Pancreas (tissue), 10 donors: Measurements from ENCODE around the gene GNMT. TPM values are rescaled to one million over a fixed set of nuclear protein-coding genes. Genes with fewer than 3 reads are reported as not detected.
"Not testable (repeated sequence)": the region's sequence is repeated elsewhere in the genome, so short reads cannot be mapped to it uniquely, and the experiment has no call there.

Experiments used
- ATAC-seq, 4 donors: fragments of 200-7000 bp; cut with Tn5 transposase; one replicate each; pipeline versions ENCODE4 v1.8.0 to v1.9.1; 2020; ENCODE audit warnings: mild to moderate bottlenecking in 4 of 4, moderate library complexity in 4 of 4
- DNase-seq, 6 donors: peaks; one replicate each; pipeline ENCODE4 v3.0.0-alpha.2; 2020
- FAIRE-seq: peaks from 2 replicates; lab custom pipeline; 2012; peaks lifted over from hg19 to GRCh38; lab: Jason Lieb, UNC
- H3K27ac ChIP-seq, 4 donors: fragments of 200-600 bp; sonication (generic); 1 replicate in 3 of 4; 2 replicates in 1 of 4; pipeline versions ENCODE4 v1.5.0 to v1.8.0; 2020
- H3K27me3 ChIP-seq, 4 donors: fragments of 200-600 bp; one replicate each; pipeline ENCODE4 v1.8.0; 2021
- H3K36me3 ChIP-seq, 3 donors: fragments of 200-600 bp; sonication (generic) in 1 of 3; one replicate each; pipeline versions ENCODE4 v1.5.0 to v1.8.0; 2020 to 2021
- H3K4me1 ChIP-seq, 3 donors: fragments of 200-600 bp; one replicate each; pipeline ENCODE4 v1.8.0; 2021
- H3K4me3 ChIP-seq, 4 donors: fragments of 200-600 bp; sonication (generic) in 2 of 4; one replicate each; pipeline versions ENCODE4 v1.5.0 to v1.8.0; 2020 to 2021
- H3K9me3 ChIP-seq, 4 donors: fragments of 200-600 bp; one replicate each; pipeline ENCODE4 v1.8.0; 2021
- WGBS, 2 donors: extraction: QIAGEN DNeasy Blood & Tissue Kit; methylation state at CpG; one replicate each; pipeline ENCODE4 v1.1.7; 2013; 5-methylcytosine and 5-hydroxymethylcytosine counted together
- intact Hi-C, 3 donors: fragments of 100-400 bp; cut with DNase I; formaldehyde crosslinking; loops; one replicate each; pipeline versions ENCODE4 v1.11.1 to v1.14.2; 2022
- polyA plus RNA-seq, 2 donors: library from polyadenylated mRNA; stranded (reverse); fragments of 200-250 nt; gene quantifications; one replicate each; pipeline ENCODE4 v1.2.3, GENCODE V29; 2013
- total RNA-seq, 6 donors: library from RNA; stranded (reverse); fragmentation: NEBNext Ultra II Directional in 4 of 6; extraction: Animal tissue kit (Norgen Biotek cat#: 25700) in 4 of 6; gene quantifications; one replicate each; pipeline versions ENCODE4 v1.2.1 to v1.2.4, GENCODE V29; 2021 to 2023
- TF ChIP-seq, protein P1 (sequence below), 4 donors: fragments of 200-600 bp; sonication (generic) in 3 of 4; IDR thresholded peaks; one replicate each; pipeline versions ENCODE4 v1.5.0 to v1.8.0; 2021; ENCODE audit warnings: antibody characterized with exemption in 4 of 4
- donor health status: healthy with polysubstance abuse.
- donor health status: DM: no; HTN: no; CAD: no; lungs with moderate emphysema.
- donor health status: DM: no; HTN: no; CAD: no.
- donor health status: control.
- donor health status: control.
- donor health status: Bipolar disorder and iron deficiency.
- donor health status: DM: yes; HTN: yes; CAD: no.
- donor health status: DM: no; HTN: no; CAD: no.
- donor health status: DM: no; HTN: no; CAD: no.
- donor health status: DM: yes; HTN: yes; CAD: no.

GNMT gene
- total and polyA plus RNA-seq, 8 donors: 19.0 to 443 (median 102) TPM

DNA sequence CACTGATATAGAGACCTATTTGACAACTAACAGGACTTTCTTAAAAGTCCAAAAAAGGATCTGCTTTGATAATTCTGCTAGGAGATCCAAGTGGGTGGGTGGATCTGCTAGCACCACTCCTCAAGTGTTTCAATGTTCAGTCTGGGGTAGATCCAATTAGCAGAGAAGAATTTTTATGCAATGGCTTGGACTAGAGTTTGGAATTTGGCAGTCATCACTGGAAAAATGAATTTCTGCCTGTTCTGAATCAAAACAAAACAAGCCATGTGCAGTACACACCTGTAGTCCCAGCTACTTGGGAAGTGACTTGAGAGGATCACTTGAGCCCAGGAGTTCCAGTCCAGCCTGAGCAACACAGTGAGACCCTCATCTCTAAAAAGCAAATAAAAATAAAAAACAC is 12.6 kb upstream of the GNMT start:
- FAIRE-seq (no peak), DNase-seq (no peak)
- TF ChIP-seq, protein P1, sequence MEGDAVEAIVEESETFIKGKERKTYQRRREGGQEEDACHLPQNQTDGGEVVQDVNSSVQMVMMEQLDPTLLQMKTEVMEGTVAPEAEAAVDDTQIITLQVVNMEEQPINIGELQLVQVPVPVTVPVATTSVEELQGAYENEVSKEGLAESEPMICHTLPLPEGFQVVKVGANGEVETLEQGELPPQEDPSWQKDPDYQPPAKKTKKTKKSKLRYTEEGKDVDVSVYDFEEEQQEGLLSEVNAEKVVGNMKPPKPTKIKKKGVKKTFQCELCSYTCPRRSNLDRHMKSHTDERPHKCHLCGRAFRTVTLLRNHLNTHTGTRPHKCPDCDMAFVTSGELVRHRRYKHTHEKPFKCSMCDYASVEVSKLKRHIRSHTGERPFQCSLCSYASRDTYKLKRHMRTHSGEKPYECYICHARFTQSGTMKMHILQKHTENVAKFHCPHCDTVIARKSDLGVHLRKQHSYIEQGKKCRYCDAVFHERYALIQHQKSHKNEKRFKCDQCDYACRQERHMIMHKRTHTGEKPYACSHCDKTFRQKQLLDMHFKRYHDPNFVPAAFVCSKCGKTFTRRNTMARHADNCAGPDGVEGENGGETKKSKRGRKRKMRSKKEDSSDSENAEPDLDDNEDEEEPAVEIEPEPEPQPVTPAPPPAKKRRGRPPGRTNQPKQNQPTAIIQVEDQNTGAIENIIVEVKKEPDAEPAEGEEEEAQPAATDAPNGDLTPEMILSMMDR (IDR thresholded peaks at IDR 0.05): no peak

DNA sequence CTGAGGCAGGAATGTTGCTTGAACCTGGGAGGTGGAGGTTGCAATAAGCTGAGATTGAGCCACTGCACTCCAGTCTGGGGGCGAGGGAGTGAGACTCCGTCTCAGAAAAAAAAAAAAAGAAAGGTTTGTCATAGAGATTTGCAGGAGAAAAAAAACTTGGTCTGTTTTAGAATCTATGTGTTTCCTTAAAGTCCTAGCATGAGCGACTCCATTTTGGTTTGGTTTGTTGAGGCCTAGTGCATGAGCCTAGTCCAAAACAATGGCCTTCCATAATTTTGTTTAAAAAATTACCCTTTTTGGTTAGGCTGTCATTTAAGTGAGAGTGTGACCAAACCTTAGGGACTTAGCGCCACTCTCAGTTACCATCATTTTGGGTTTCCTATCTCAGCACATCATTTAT is 8.2 kb upstream of the GNMT start:
- H3K27ac ChIP-seq: no peak overlapping the region
- no peaks in the 10 kb centered on the region for H3K9me3 ChIP-seq
- 93 to 95% methylated on average over 4 of the region's 4 CpGs for WGBS, 2 donors
- H3K36me3 ChIP-seq: no peaks in the 10 kb centered on the region
- FAIRE-seq (no peak), DNase-seq (no peak), ATAC-seq (no peak)
- no peaks in the 10 kb centered on the region for H3K27me3 ChIP-seq
- no peak overlapping the region for H3K4me3 ChIP-seq
- intact Hi-C loops: no loop called here
- TF ChIP-seq, protein P1 (IDR thresholded peaks at IDR 0.05): no peak
- H3K4me1 ChIP-seq: no peaks in the 10 kb centered on the region

More for the DNA sequence above, 12.6 kb upstream of the GNMT start:
- Histone ChIP-seq H3K4me1 (no peaks in the 10 kb centered on the region), H3K36me3 (no peaks in the 10 kb centered on the region), H3K9me3 (no peaks in the 10 kb centered on the region), H3K4me3 (no peak overlapping the region), H3K27ac (no peak overlapping the region), H3K27me3 (no peaks in the 10 kb centered on the region)
- intact Hi-C loops: no loop called here
- peak in 3 of 4 donors; percentile 45 to 58 (median 57) for ATAC-seq

DNA sequence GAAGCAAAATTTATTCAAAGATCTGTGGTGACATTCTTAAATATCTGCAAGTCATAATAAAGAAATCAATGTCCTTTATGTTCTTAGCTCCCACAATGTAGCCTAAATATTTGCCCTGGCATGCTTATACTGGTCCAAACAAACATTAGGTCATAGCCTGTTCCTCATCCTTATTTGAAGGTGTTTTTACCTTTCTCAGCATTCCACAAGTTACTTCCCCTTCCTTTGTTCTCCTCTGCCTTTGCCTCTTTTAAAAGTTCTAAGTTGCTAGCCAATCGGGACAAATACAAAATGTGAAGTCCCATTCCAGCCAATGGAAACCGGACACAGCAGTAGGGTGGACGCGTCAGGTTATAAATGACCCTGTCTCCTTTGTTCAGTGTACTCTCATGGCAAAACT is 6.1 kb upstream of the GNMT start:
- FAIRE-seq, H3K9me3 ChIP-seq, H3K4me1 ChIP-seq, intact Hi-C loops, ATAC-seq, H3K36me3 ChIP-seq, H3K27ac ChIP-seq, H3K4me3 ChIP-seq, DNase-seq, H3K27me3 ChIP-seq: not testable (repeated sequence)
- 89% methylated on average over 4 of the region's 4 CpGs for WGBS, 2 donors

DNA sequence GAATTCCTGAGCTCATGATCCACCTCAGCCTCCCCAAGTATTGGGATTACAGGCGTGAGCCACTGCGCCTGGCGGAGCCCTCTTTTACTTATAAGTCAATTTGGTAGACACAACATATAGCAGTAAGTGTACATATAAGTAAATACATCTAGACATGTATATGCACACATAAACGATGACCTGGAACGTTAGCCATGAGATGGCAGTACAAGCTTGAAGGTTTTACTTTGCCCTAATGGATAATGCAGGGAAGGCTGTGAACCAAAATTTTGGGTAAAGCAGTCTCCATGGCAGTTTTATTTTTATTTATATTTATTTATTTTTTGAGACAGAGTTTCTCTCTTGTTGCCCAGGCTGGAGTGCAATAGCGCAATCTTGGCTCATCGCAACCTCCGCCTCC is 2.4 kb upstream of the GNMT start:
- Histone ChIP-seq H3K36me3 (no peaks in the 10 kb centered on the region), H3K4me1 (peaks cover 0 to 13% (median 0%) of the 10 kb centered on the region in 3 donors), H3K4me3 (no peak overlapping the region), H3K27me3 (no peaks in the 10 kb centered on the region), H3K27ac (no peak overlapping the region), H3K9me3 (no peaks in the 10 kb centered on the region)
- 79 to 90% methylated on average over 8 of the region's 8 CpGs for WGBS, 2 donors
- TF ChIP-seq, protein P1 (IDR thresholded peaks at IDR 0.05): no peak
- DNase-seq (no peak), ATAC-seq (no peak), FAIRE-seq (no peak)
- intact Hi-C loops: no loop called here

DNA sequence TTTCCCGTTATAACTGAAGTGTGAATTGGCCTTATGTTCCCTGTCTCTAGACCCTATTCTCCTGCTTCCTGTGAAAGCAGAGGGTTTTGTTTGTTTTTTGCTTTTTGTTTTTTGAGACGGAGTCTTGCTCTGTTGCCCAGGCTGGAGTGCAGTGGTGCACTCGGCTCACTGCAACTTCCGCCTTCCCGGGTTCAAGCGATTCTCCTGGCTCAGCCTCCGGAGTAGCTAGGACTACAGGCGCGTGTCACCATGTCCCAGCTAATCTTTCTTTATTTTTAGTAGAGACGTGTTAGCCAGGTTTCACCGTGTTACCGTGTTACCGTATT is 674 bp upstream of the GNMT start:
- Histone ChIP-seq H3K36me3 (peaks cover 0 to 17% (median 9%) of the 10 kb centered on the region in 3 donors), H3K27me3 (no peaks in the 10 kb centered on the region), H3K4me1 (peaks cover 0 to 13% (median 0%) of the 10 kb centered on the region in 3 donors), H3K4me3 (peak overlapping the region; percentile 45 to 78 (median 66)), H3K9me3 (no peaks in the 10 kb centered on the region), H3K27ac (peak overlapping the region; percentile 91 to 98 (median 95))
- WGBS, 2 donors: 0 to 5% methylated on average over 13 of the region's 13 CpGs
- FAIRE-seq (no peak), DNase-seq (no peak), ATAC-seq (no peak)
- intact Hi-C loops: no loop called here
- TF ChIP-seq, protein P1 (IDR thresholded peaks at IDR 0.05): no peak
